GM21390 (cell line): ENCODE results near the gene KRT16.
"Not testable (repeated sequence)": the region's sequence is repeated elsewhere in the genome, so short reads cannot be mapped to it uniquely, and the experiment has no call there.

ENCODE experiments used
- ATAC-seq: cut with Tn5 transposase; IDR thresholded peaks from one replicate; pipeline ENCODE4 v1.9.1; 2021; ENCODE audit not compliant: unreplicated experiment

Gene KRT16

GRCh38 chr17:41628621-41629255, 16.2 kb upstream of the KRT16 start:
- ATAC-seq: not testable (repeated sequence)

GRCh38 chr17:41628073-41628370, 15.5 kb upstream of the KRT16 start:
- not testable (repeated sequence) for ATAC-seq

GRCh38 chr17:41627316-41628072, 14.9 kb upstream of the KRT16 start:
- no peak for ATAC-seq

- not testable (repeated sequence) for ATAC-seq
Measured at GRCh38 chr17:41626914-41627295, 14.3 kb upstream of the KRT16 start.

- ATAC-seq: not testable (repeated sequence)
Measured at GRCh38 chr17:41626028-41626913, 13.7 kb upstream of the KRT16 start.

GRCh38 chr17:41625602-41626001, 13.0 kb upstream of the KRT16 start:
- no peak for ATAC-seq

- no peak for ATAC-seq
Measured at GRCh38 chr17:41624208-41625101, 11.9 kb upstream of the KRT16 start, which contains the start of gene KRT17. TSS of gene KRT17 (minus strand) at chr17:41624575. CDS start at chr17:41624509, 66 bp downstream.

- ATAC-seq: not testable (repeated sequence)
Measured at GRCh38 chr17:41623184-41623861, 10.8 kb upstream of the KRT16 start.

GRCh38 chr17:41622340-41623183, 10.0 kb upstream of the KRT16 start:
- not testable (repeated sequence) for ATAC-seq

- ATAC-seq: no peak
Measured at GRCh38 chr17:41621916-41622315, 9.3 kb upstream of the KRT16 start.

- ATAC-seq: not testable (repeated sequence)
Measured at GRCh38 chr17:41621435-41621817, 8.9 kb upstream of the KRT16 start.

GRCh38 chr17:41620583-41621434, 8.2 kb upstream of the KRT16 start:
- ATAC-seq: no peak

GRCh38 chr17:41619927-41620582, 7.5 kb upstream of the KRT16 start:
- ATAC-seq: not testable (repeated sequence)

- ATAC-seq: no peak
Measured at GRCh38 chr17:41619036-41619926, 6.7 kb upstream of the KRT16 start.

GRCh38 chr17:41618341-41619035, 5.9 kb upstream of the KRT16 start:
- no peak for ATAC-seq

- ATAC-seq: no peak
Measured at GRCh38 chr17:41617698-41618097, 5.1 kb upstream of the KRT16 start.
